Coronary artery (tissue), 2 donors: Measurements from ENCODE around the gene AOC2.
"Not testable (repeated sequence)": the region's sequence is repeated elsewhere in the genome, so short reads cannot be mapped to it uniquely, and the experiment has no call there.

Experiments
- DNase-seq: peaks from one replicate; pipeline ENCODE4 v3.0.0-alpha.2; 2017; ENCODE audit warnings: low spot score
- H3K27ac ChIP-seq, 2 donors: fragments of 200-600 bp; sonication (generic); one replicate each; pipeline ENCODE4 v1.5.1; 2016 to 2019
- H3K4me3 ChIP-seq: fragments of 200-600 bp; sonication (generic); 2 replicates; pipeline ENCODE4 v1.5.1; 2016; ENCODE audit warnings: mild to moderate bottlenecking, moderate library complexity
- TF ChIP-seq, protein P1 (sequence below): fragments of 200-600 bp; sonication (generic); IDR thresholded peaks from one replicate; pipeline ENCODE4 v1.5.1; 2019; ENCODE audit warnings: antibody characterized with exemption

Gene AOC2

GRCh38 chr17:42857389-42857788 lies 13.0 kb downstream of the AOC2 start:
- Histone ChIP-seq H3K4me3 (no peak overlapping the region), H3K27ac (peak overlapping the region; percentile 64 to 92)
- TF ChIP-seq, protein P1, sequence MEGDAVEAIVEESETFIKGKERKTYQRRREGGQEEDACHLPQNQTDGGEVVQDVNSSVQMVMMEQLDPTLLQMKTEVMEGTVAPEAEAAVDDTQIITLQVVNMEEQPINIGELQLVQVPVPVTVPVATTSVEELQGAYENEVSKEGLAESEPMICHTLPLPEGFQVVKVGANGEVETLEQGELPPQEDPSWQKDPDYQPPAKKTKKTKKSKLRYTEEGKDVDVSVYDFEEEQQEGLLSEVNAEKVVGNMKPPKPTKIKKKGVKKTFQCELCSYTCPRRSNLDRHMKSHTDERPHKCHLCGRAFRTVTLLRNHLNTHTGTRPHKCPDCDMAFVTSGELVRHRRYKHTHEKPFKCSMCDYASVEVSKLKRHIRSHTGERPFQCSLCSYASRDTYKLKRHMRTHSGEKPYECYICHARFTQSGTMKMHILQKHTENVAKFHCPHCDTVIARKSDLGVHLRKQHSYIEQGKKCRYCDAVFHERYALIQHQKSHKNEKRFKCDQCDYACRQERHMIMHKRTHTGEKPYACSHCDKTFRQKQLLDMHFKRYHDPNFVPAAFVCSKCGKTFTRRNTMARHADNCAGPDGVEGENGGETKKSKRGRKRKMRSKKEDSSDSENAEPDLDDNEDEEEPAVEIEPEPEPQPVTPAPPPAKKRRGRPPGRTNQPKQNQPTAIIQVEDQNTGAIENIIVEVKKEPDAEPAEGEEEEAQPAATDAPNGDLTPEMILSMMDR, result no peak
- DNase-seq, result no peak

DNA sequence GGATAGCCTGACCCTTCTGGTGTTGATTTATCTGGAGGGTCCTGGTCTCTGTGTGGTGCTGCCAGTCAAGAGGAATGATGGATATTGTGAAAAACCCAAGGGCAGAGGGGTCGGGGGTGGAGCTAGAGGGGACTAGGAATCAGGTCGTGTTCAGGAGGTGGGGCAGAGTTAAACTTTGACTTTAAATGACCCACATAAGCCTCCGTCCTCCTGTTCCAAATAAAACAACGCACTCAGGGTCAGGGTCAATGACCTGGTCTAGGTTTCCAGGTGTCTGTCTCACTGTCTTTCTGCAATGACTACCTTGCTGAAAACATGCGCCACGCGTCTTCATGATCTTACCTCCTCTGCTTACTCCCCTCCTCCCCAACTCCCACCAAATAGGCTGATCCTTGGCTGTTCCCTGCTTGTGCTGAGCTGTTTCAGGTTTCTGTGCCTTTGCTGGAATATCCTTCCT lies 21.3 kb downstream of the AOC2 start:
- H3K27ac ChIP-seq, result peak overlapping the region in 1 of 2 donors; percentile 89
- DNase-seq, result no peak
- H3K4me3 ChIP-seq, result no peak overlapping the region
- TF ChIP-seq, protein P1, result no peak

DNA sequence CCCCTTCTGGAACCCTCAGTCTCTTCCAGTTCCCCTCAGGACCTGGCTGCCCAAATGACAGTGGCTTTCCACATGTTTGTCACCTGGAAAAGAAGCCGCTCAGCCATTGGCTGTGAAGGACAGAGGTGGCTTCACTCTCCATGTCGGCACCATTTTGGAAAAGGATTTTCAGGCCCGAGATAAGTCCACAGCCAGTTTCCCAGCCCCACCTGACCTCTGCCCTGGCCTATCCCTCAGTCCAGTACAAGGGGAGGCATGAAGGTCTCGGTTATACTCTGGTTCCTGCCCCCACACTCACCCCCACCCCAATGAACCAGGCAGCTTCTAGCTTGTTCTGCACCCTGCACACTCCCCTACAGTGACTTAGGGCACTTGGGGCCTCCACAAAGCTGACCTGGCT lies 21.8 kb downstream of the AOC2 start:
- TF ChIP-seq, protein P1, result no peak

GRCh38 chr17:42866631-42867575 lies 22.5 kb downstream of the AOC2 start:
- DNase-seq, result no peak
- TF ChIP-seq, protein P1, result no peak
- H3K27ac ChIP-seq, result no peak overlapping the region

More for the DNA sequence above, 21.8 kb downstream of the AOC2 start:
- H3K27ac ChIP-seq, result no peak overlapping the region
- DNase-seq, result no peak
- no peak overlapping the region for H3K4me3 ChIP-seq

DNA sequence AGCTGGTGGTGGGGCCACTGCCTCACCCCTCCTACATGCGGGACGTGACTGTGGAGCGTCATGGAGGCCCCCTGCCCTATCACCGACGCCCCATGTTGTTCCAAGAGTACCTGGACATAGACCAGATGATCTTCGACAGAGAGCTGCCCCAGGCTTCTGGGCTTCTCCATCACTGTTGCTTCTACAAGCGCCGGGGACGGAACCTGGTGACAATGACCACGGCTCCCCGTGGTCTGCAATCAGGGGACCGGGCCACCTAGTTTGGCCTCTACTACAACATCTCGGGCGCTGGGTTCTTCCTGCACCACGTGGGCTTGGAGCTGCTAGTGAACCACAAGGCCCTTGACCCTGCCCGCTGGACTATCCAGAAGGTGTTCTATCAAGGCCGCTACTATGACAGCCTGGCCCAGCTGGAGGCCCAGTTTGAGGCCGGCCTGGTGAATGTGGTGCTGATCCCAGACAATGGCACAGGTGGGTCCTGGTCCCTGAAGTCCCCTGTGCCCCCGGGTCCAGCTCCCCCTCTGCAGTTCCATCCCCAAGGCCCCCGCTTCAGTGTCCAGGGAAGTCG lies 23.4 kb downstream of the AOC2 start:
- not testable (repeated sequence) for H3K4me3 ChIP-seq, H3K27ac ChIP-seq

More at GRCh38 chr17:42866631-42867575, 22.5 kb downstream of the AOC2 start:
- H3K4me3 ChIP-seq, result no peak overlapping the region

GRCh38 chr17:42868338-42868737 lies 24.0 kb downstream of the AOC2 start:
- no peak for DNase-seq
- TF ChIP-seq, protein P1, result no peak
- Histone ChIP-seq H3K27ac (no peak overlapping the region), H3K4me3 (no peak overlapping the region)

More for the DNA sequence above, 23.4 kb downstream of the AOC2 start:
- not testable (repeated sequence) for DNase-seq

DNA sequence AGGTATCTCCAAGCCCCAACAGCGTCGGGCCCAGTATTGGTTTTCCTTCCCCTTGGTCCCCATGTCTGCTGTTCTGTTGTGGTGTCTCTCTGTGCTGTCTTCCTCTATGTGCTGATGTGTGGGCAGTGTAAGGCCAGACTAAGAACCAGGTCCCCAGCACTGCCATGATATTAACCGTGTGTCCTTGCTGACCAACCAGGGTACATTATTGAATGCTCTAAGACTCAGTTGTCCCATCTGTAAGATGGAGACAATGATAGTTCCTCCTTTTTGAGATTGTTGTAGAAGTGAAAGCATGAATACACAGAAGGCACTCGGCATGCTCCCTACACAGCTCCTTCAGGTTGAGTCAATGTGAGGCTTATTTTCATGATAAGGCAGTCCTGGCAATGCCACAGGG lies 27.3 kb downstream of the AOC2 start:
- TF ChIP-seq, protein P1, result no peak
- Histone ChIP-seq H3K27ac (no peak overlapping the region), H3K4me3 (no peak overlapping the region)
- no peak for DNase-seq
